HepG2 (cell line): ENCODE results near the gene ACSS1. TPM values are rescaled to one million over a fixed set of nuclear protein-coding genes. Genes with fewer than 3 reads are reported as not detected.
A peak's percentile ranks its signal among the peaks of the same experiment; 100 is the strongest.

ENCODE experiments used
- EHMT2 ChIP-seq: fragments of 200-600 bp; sonication (generic); IDR thresholded peaks from 2 replicates; pipeline ENCODE4 v1.7.0; 2017; ENCODE audit warnings: antibody characterized with exemption, low read depth, low read length, borderline replicate concordance
- IKZF5 ChIP-seq: IDR thresholded peaks from 2 replicates; pipeline ENCODE4 v1.6.1; 2018; ENCODE audit warnings: missing genetic modification reagents, mild to moderate bottlenecking, missing compliant biosample characterization
- JUNB ChIP-seq: sonication (generic); formaldehyde crosslinking; IDR thresholded peaks from 2 replicates; pipeline ENCODE4 v1.8.0; 2022; ENCODE audit warnings: missing genetic modification reagents, mild to moderate bottlenecking, borderline replicate concordance
- POLR2A ChIP-seq, 2 experiments: IDR thresholded peaks; 2 replicates each; pipeline ENCODE4 v1.6.1; 2011; ENCODE audit warnings: low read depth in 2 of 2, low read length in 2 of 2, mild to moderate bottlenecking in 1 of 2, moderate library complexity in 1 of 2; ENCODE audit not compliant: insufficient read depth in 1 of 2
- RERE ChIP-seq: IDR thresholded peaks from 2 replicates; pipeline ENCODE4 v1.6.1; 2016; ENCODE audit warnings: low read depth, missing genetic modification reagents, missing compliant biosample characterization
- RXRA ChIP-seq: sonication (generic); formaldehyde crosslinking; IDR thresholded peaks from 2 replicates; pipeline ENCODE4 v1.5.1; 2020; ENCODE audit warnings: missing genetic modification reagents
- SRSF4 ChIP-seq: fragments of 200-400 bp; formaldehyde crosslinking; IDR thresholded peaks from one replicate; pipeline ENCODE4 v1.6.1; 2018; ENCODE audit warnings: mild to moderate bottlenecking, low read depth, low read length, moderate library complexity; ENCODE audit not compliant: poor library complexity, severe bottlenecking
- ZFP36 ChIP-seq: fragments of 150-350 bp; IDR thresholded peaks from 2 replicates; pipeline ENCODE4 v1.6.1; 2018; ENCODE audit warnings: borderline replicate concordance, low read length, low read depth; ENCODE audit not compliant: partially characterized antibody
- ZFYVE20 ChIP-seq: sonication (generic); formaldehyde crosslinking; IDR thresholded peaks from 2 replicates; pipeline ENCODE4 v1.8.0; 2023; ENCODE audit warnings: low read depth, mild to moderate bottlenecking, moderate library complexity, missing genetic modification reagents, borderline replicate concordance
- ZNF263 ChIP-seq: sonication (generic); formaldehyde crosslinking; IDR thresholded peaks from 2 replicates; pipeline ENCODE4 v1.4.0; 2020; ENCODE audit warnings: missing genetic modification reagents
- polyA plus RNA-seq, 8 experiments: library from polyadenylated mRNA; depleted of rRNA in 3 of 8; stranded (reverse) in 7 of 8; unstranded in 1 of 8; fragments of >200 nt; fragmentation: Illumina TruSeq in 4 of 8; extraction: Trizol in 4 of 8; gene quantifications; 2 replicates each; pipeline versions ENCODE4 v1.2.1 to v1.2.3, GENCODE V29; 2011 to 2016; ENCODE audit warnings: low read depth in 4 of 8, missing spikeins in 1 of 8, mixed read lengths in 1 of 8; ENCODE audit not compliant: insufficient read depth in 1 of 8
- total RNA-seq, 5 experiments: library from RNA; depleted of rRNA; stranded (reverse); fragments of >200 nt; fragmentation: Illumina TruSeq; extraction: Trizol; gene quantifications; 2 replicates each; pipeline ENCODE4 v1.2.3, GENCODE V29; 2016; ENCODE audit warnings: low read depth in 1 of 5
- TF ChIP-seq, protein P1 (sequence below): sonication (generic); formaldehyde crosslinking; IDR thresholded peaks from 2 replicates; pipeline ENCODE4 v1.5.1; 2020; ENCODE audit warnings: missing genetic modification reagents, mild to moderate bottlenecking, borderline replicate concordance
- TF ChIP-seq, protein P2 (sequence below): sonication (generic); IDR thresholded peaks from 2 replicates; pipeline ENCODE4 v1.6.1; 2016; ENCODE audit warnings: low read depth, borderline replicate concordance
- TF ChIP-seq, protein P3 (sequence below): IDR thresholded peaks from 2 replicates; pipeline ENCODE4 v1.6.1; 2016

The ACSS1 gene
- total and polyA plus RNA-seq, 2 of the 13 experiments (the other 11 are each of a cell fraction or from before 2014, with no cell fraction given) = 15.2 to 41.6 TPM

DNA sequence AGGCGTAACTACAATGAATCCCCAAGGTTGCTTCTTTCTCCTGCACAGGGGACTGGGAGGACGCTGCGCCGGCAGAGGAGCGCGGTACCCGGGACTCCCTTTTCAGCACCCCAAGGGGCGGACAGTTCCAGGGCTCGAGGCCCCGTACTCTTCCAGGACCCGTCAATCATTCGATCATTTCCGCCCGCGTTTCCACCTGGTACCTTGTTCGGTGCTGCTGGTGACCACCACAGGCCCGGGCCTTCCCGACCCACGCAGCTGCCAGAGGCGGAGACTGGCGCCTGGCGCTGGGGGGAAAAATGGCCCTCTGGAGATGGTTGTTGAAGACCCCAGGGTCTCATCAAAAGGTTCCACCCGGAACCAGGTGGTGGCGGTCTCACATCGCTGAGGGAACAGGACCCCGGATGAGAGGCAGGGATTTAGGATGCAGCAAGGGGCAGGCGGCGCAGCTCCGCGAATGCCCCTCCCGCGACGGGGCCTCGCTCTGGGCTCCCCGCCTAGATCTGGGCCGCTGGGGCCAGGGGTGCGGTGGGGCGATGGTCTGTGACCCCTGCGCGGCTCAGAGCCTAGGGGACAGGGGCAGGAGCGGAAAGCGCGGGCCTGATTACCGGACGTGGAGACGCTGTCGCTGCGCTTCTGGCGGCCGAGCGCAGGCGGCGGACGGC is 23.3 kb upstream of the ACSS1 start (continued):
- no peak for TF ChIP-seq RERE (CRISPR knock-in tag)
- TF ChIP-seq JUNB = no peak
- TF ChIP-seq ZNF263 (CRISPR knock-in tag) = peak; percentile 42
- TF ChIP-seq RXRA (CRISPR knock-in tag) = peak; percentile 40; the same call in 1 of the 2 replicates
- TF ChIP-seq ZFYVE20 (CRISPR knock-in tag) = no peak
- TF ChIP-seq SRSF4 = no peak
- TF ChIP-seq, protein P1, sequence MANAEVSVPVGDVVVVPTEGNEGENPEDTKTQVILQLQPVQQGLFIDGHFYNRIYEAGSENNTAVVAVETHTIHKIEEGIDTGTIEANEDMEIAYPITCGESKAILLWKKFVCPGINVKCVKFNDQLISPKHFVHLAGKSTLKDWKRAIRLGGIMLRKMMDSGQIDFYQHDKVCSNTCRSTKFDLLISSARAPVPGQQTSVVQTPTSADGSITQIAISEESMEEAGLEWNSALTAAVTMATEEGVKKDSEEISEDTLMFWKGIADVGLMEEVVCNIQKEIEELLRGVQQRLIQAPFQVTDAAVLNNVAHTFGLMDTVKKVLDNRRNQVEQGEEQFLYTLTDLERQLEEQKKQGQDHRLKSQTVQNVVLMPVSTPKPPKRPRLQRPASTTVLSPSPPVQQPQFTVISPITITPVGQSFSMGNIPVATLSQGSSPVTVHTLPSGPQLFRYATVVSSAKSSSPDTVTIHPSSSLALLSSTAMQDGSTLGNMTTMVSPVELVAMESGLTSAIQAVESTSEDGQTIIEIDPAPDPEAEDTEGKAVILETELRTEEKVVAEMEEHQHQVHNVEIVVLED = no peak
- TF ChIP-seq POLR2A (IDR thresholded peaks at IDR 0.05; ENCODE audit: insufficient read depth in 1 of 2, low read depth in 2 of 2, low read length in 2 of 2) = no peak
- TF ChIP-seq, protein P2, sequence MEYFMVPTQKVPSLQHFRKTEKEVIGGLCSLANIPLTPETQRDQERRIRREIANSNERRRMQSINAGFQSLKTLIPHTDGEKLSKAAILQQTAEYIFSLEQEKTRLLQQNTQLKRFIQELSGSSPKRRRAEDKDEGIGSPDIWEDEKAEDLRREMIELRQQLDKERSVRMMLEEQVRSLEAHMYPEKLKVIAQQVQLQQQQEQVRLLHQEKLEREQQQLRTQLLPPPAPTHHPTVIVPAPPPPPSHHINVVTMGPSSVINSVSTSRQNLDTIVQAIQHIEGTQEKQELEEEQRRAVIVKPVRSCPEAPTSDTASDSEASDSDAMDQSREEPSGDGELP = no peak
- TF ChIP-seq, protein P3, sequence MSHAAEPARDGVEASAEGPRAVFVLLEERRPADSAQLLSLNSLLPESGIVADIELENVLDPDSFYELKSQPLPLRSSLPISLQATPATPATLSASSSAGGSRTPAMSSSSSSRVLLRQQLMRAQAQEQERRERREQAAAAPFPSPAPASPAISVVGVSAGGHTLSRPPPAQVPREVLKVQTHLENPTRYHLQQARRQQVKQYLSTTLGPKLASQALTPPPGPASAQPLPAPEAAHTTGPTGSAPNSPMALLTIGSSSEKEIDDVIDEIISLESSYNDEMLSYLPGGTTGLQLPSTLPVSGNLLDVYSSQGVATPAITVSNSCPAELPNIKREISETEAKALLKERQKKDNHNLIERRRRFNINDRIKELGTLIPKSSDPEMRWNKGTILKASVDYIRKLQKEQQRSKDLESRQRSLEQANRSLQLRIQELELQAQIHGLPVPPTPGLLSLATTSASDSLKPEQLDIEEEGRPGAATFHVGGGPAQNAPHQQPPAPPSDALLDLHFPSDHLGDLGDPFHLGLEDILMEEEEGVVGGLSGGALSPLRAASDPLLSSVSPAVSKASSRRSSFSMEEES (CRISPR knock-in tag) = peak; percentile 70
- TF ChIP-seq ZFP36 = no peak
- 0 out of 2 replicates have a peak, but pooled peaks have one; percentile 49 for TF ChIP-seq IKZF5 (CRISPR knock-in tag)
- TF ChIP-seq EHMT2 = peak; percentile 96
